ENCODE measurements around the gene PTPRG.

GRCh38 chr3:61903074-61903473 is 341.7 kb downstream of the PTPRG start:
- TF ChIP-seq CTCF (IDR thresholded peaks at IDR 0.05; ENCODE audit: poor library complexity) = no peak
- no peak for TF ChIP-seq EZH2 (IDR thresholded peaks at IDR 0.05; ENCODE audit: borderline replicate concordance)
- no peak for TF ChIP-seq EZH2phosphoT487 (IDR thresholded peaks at IDR 0.05; ENCODE audit: low read depth, severe bottlenecking, unreplicated experiment)
